Inflammatory macrophage treated with lipopolysaccharide for 4 hours (primary cell): ENCODE results near the gene KCNQ1OT1.

Source experiments
- DNase-seq: peaks from one replicate; pipeline ENCODE4 v3.0.0-alpha.2; 2020

The KCNQ1OT1 gene

GRCh38 chr11:2590965-2591754, 108.6 kb downstream of the KCNQ1OT1 start:
- no peak for DNase-seq

- DNase-seq: no peak
Observed at GRCh38 chr11:2590131-2590964, 109.4 kb downstream of the KCNQ1OT1 start.

- DNase-seq: no peak
Observed at GRCh38 chr11:2589538-2589934, 110.3 kb downstream of the KCNQ1OT1 start.

GRCh38 chr11:2588809-2589537, 110.8 kb downstream of the KCNQ1OT1 start:
- no peak for DNase-seq

DNA sequence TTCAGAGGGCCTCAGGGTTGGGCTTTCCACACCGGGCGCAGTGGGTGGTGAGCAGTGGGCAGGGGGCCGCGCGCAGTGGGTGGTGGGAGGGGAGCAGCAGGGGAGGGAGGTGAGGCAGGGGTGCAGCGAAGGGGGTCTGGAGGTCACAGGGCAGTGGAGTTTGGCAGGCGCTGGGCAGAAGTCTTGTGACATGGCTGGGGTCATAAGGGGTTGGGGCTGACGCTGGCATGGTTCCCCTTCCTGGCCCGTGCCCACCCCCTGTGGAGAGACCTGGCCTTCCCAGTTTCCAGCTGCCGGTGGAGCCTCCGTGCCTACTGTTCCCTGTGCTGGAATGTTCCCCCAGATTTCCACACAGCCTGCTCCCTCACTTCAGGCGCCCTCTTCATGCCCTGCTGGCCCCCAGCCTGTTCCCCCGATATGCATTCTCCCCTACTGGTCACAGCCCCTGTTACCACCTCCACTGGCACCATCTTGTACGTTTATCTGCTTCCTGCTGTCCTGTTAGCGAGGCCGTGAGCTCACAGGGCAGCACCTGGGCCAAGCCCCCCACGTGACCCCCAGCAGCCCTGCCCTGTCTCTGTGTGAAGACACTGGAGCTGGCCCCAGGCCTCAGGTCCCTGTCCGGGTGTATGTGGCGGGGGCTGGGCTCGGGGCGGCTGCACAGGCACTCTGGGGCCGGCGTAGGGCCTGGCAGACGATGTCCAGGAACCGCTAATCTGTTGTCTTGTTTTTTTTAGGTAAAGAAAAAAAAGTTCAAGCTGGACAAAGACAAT, 111.6 kb downstream of the KCNQ1OT1 start:
- no peak for DNase-seq

- DNase-seq: no peak
Observed at GRCh38 chr11:2587132-2587930, 112.5 kb downstream of the KCNQ1OT1 start.

DNA sequence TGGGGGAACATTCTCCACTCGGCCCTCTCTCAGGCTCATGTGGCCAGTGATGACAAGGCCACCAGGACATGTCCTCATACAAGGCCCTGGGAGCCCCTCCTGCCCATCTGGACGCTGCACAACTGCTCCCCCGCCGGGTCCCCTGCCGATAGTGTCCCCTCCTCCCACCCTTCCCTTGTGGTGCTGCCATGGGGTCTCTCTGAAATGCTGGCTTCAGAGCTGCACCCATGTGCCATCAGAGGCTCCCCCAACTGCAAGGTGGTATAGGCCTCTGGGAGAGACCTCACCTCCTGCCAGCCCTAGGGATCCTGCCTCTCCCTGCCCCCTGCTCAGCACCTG, 113.0 kb downstream of the KCNQ1OT1 start:
- DNase-seq: no peak

DNA sequence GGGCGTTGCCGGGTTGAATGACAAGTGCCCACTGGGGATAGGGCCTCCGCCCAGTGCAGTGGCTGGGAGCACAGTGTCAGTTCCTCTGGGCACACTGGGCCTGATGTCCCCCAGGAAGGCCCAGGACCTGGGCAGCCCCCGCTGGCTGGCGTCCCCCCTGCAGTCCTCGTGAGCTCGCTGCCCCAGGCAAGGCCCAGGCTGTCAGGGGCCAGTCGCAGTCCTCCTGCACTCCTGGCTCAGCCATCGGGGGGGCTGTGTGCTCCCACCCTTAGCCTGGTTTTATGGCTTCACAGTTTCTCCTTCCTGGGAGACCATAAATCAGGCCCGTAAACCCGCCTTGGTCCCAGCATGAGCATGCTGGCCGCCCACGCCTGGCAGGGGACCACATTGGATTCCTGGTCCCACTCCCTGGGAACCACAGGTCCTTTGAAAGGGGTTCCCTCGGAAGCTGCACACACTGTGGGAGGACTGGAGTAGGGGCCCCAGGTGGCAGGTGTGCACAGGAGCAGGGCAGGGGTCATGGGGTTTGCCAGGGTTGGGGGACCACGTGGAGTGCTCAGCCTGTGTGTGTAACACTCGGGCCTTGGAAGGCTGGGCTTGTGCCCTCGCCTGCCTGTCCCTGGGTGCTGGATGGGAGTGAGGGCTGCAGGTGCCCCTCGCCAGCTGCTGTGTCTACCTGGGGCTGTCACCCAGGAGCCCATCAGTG, 113.6 kb downstream of the KCNQ1OT1 start:
- DNase-seq: no peak

- DNase-seq: no peak
Observed at GRCh38 chr11:2585566-2586086, 114.2 kb downstream of the KCNQ1OT1 start.

DNA sequence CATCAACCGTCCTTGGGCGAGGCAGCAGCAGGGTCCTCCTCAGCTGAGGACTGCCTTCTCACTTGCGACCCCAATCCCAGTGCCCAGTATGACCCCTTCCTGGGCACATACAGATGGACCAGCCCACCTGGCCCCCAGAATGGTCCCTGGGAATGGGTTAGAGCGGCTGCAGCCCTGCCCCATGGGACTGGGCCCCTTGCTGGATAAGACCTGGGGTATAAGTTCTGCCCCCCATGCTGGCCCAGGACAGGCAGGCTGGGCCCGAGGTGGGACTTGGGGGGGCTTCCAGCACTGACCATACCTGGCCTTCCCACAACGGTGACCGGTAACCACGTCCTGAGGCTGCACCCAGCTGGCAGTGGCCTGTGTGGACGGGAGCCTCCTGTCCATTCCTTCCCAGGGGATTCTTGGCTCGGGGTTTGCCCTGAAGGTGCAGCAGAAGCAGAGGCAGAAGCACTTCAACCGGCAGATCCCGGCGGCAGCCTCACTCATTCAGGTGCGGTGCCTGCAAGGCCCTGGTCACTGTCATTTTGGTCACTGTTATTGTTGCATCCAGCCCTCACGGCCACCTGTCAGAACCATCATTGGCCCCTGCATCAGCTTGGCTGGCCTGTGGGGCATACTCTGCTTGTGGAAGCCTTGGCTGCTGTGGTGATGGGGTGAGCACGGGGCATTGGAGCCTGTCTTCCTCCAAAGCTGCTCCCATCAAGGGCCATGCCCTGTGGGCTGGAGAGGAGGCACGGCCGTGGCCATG, 114.8 kb downstream of the KCNQ1OT1 start:
- no peak for DNase-seq

- DNase-seq: no peak
Observed at GRCh38 chr11:2584434-2584811, 115.4 kb downstream of the KCNQ1OT1 start.

DNA sequence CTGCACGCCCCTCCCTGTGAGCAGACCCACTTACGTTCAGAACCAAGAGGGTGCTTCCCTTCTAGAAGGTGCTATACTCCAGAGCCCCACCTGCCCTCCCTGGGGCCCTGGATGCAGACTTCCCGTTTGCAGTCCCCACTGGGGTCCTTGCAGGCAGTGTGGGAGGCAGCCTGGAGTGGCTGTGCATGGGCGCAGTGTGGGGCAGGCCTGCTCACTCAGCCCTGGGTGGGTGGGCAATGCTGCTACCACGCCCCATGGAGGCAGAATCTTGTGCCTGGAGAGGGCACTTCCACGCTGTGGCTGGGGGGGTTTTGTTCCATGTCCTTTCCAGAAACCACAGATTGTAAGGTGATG, 116.2 kb downstream of the KCNQ1OT1 start:
- no peak for DNase-seq

DNA sequence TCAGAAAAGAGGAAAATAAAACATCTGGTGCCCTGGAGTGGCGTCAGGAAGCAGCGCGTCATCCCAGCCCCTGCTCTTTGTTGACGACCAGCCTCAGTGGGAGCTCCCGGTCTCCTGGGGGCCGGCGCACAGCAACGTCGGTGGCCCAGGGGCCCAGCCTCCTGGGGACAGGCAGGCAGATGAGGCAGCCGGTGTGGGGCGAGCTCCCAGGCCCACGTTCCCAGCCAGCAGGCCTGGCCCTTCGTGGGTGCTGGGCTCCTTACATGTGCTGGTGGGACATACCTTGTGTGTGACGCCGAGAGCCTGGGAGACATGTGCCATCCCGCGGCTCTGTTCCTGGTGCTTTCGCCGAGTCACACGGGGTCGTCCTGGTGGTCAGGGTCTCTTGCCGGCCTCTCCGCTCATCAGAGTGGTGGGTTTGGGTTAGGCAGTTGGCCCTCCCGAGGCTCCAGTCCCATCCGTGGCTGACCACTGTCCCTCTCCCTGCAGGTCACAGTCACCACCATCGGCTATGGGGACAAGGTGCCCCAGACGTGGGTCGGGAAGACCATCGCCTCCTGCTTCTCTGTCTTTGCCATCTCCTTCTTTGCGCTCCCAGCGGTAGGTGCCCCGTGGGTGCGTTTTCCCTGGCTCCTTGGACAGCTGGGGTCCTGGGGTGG, 116.7 kb downstream of the KCNQ1OT1 start:
- no peak for DNase-seq

DNA sequence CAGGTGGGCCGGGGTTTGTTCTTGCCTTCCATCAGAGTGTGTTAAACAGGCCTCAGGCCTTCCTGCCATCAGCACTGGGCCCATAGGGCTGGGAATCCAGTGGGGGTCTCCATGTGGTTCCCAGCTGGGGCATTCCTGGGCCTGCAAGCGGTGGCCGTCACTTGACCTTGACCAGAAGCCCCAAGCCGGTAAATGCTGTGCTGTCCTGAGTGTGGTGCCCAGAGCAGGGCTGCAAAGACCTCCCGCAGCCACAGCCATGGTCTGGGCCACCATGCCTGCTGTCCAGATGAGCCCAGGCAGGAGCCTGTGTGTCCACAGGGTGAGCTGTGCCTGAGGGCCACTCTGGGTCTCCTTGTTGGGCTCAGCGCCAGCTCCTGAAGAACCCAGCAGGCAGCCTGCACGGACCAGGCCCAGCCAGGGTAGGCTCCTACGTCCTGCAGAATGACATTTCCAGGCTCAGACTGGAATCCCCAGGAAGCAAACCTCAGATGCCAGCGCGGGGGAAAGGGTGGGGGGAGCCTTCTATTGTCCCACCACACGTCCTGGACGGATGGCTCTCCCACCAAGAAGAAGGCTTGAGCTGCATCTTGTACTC, 117.3 kb downstream of the KCNQ1OT1 start:
- no peak for DNase-seq

- DNase-seq: no peak
Observed at GRCh38 chr11:2581931-2582350, 117.9 kb downstream of the KCNQ1OT1 start.

DNA sequence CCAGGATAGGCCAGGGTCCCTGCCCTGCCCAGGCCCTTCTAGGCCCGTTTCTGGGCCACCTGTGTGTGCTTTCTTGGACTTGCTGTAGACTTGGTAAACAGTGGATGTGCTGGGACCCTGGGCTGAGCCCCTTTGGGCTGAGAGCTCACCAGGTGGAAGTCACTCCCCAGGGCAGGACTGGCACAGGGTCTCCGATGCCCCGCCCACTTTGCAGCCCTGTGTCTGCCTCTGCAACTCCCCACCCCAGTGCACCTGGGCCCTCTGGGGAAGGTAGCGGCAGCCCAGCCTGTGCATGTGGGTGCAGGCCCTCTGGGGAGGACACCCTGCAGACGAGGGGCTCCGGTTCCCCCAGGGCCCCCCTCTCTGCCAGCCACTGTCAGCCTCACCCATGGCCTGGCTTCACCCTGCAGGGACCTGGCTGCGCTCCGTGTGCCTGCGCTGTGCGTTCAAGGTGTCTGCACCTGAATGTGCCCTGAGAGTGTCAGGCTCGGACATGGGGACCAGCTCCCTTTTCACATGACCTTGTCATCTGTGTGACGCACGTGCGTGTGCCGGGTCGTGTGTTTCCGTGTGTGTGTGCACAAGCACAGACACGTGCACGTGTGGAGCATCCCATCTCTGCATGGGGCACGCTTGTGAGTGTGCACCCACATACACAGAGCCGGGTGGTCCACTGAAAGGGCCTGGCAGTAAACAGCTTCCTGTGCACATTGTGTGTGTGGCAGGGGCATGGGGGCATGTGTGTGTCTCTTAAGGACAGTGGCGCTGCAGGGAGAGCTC, 118.5 kb downstream of the KCNQ1OT1 start:
- no peak for DNase-seq

DNA sequence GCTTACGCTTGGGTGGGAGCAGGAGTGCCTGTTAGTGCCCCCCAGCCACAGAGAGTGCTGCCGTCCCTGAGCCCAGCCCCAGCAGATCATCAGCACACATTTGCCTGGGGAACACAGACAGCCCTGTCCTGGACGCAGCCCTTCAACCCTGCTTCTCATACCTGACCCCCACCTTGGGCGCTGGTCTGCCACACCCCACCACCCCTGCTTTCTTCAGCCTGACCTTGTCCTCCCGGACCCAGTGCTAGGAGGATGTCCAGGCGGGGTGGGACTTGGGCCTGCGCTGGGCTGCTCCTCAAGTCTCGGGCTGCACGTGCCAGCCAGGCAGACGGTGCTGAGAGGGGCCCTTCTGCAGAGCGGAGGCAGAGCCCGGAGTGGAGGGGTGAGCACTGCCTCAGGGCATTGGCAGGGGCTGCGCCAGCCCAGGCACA, 119.2 kb downstream of the KCNQ1OT1 start:
- DNase-seq: no peak

GRCh38 chr11:2580061-2580421, 119.8 kb downstream of the KCNQ1OT1 start:
- no peak for DNase-seq
